DND-41 (cell line): ENCODE measurements around the gene NMRK1.

Source experiments
- EZH2 ChIP-seq: IDR thresholded peaks from 3 replicates; pipeline ENCODE4 v1.6.1; 2012; ENCODE audit warnings: borderline replicate concordance, low read depth, mild to moderate bottlenecking, moderate library complexity, low read length, inconsistent platforms; ENCODE audit not compliant: severe bottlenecking
- TF ChIP-seq, protein P1 (sequence below): IDR thresholded peaks from 2 replicates; pipeline ENCODE4 v1.5.1; 2012; ENCODE audit warnings: borderline replicate concordance, low read length, moderate library complexity, mild to moderate bottlenecking; ENCODE audit not compliant: poor library complexity, severe bottlenecking; ENCODE audit errors: extremely low read depth

GRCh38 chr9:75036793-75037192, 51.2 kb downstream of the NMRK1 start:
- TF ChIP-seq, protein P1, sequence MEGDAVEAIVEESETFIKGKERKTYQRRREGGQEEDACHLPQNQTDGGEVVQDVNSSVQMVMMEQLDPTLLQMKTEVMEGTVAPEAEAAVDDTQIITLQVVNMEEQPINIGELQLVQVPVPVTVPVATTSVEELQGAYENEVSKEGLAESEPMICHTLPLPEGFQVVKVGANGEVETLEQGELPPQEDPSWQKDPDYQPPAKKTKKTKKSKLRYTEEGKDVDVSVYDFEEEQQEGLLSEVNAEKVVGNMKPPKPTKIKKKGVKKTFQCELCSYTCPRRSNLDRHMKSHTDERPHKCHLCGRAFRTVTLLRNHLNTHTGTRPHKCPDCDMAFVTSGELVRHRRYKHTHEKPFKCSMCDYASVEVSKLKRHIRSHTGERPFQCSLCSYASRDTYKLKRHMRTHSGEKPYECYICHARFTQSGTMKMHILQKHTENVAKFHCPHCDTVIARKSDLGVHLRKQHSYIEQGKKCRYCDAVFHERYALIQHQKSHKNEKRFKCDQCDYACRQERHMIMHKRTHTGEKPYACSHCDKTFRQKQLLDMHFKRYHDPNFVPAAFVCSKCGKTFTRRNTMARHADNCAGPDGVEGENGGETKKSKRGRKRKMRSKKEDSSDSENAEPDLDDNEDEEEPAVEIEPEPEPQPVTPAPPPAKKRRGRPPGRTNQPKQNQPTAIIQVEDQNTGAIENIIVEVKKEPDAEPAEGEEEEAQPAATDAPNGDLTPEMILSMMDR, result no peak
- TF ChIP-seq EZH2, result no peak
